ENCODE results near the gene PTCD2. TPM values are rescaled to one million over a fixed set of nuclear protein-coding genes. Genes with fewer than 3 reads are reported as not detected.

The PTCD2 gene
- total RNA-seq, 6 experiments from 2014 or later, result 4.3 to 8.5 (median 6.7) TPM

GRCh38 chr5:72377910-72378638, 57.9 kb downstream of the PTCD2 start:
- no peak for TF ChIP-seq CTCF (IDR thresholded peaks at IDR 0.05)
- no peak for TF ChIP-seq POLR2A (IDR thresholded peaks at IDR 0.05)
- Histone ChIP-seq H3K4me3 (no peak overlapping the region), H3K36me3 (no peaks in the 10 kb centered on the region), H3K27me3 (no peaks in the 10 kb centered on the region), H3K27ac (no peak overlapping the region), H3K9me3 (no peaks in the 10 kb centered on the region), H3K4me1 (no peaks in the 10 kb centered on the region)
- intact Hi-C loops (cut with DNase I), result no loop called here
- DNase-seq (no peak), ATAC-seq (no peak)
- 68% methylated on average over 4 of the region's 4 CpGs for WGBS (ENCODE audit: insufficient coverage, low coverage, low lambda C conversion rate, missing lambda C conversion rate)

GRCh38 chr5:72378639-72379289, 58.6 kb downstream of the PTCD2 start:
- TF ChIP-seq POLR2A (IDR thresholded peaks at IDR 0.05) (no peak), CTCF (IDR thresholded peaks at IDR 0.05) (no peak)
- intact Hi-C loops (cut with DNase I), result no loop called here
- Histone ChIP-seq H3K27ac (no peak overlapping the region), H3K4me1 (no peaks in the 10 kb centered on the region), H3K4me3 (no peak overlapping the region), H3K36me3 (no peaks in the 10 kb centered on the region), H3K27me3 (no peaks in the 10 kb centered on the region), H3K9me3 (no peaks in the 10 kb centered on the region)
- no peak for DNase-seq
- peak in 2 of 4 donors; percentile 41 to 65 for ATAC-seq
- WGBS (ENCODE audit: insufficient coverage, low coverage, low lambda C conversion rate, missing lambda C conversion rate), result 59% methylated on average over 4 of the region's 4 CpGs

- no peaks in the 10 kb centered on the region for H3K9me3 ChIP-seq
- WGBS (ENCODE audit: insufficient coverage, low coverage, low lambda C conversion rate, missing lambda C conversion rate), result 75% methylated on average over 7 of the region's 10 CpGs
- no peaks in the 10 kb centered on the region for H3K27me3 ChIP-seq
- ATAC-seq (no peak), DNase-seq (no peak)
- H3K36me3 ChIP-seq, result no peaks in the 10 kb centered on the region
- TF ChIP-seq POLR2A (IDR thresholded peaks at IDR 0.05) (no peak), CTCF (IDR thresholded peaks at IDR 0.05) (no peak)
- no peak overlapping the region for H3K4me3 ChIP-seq
- H3K4me1 ChIP-seq, result no peaks in the 10 kb centered on the region
- H3K27ac ChIP-seq, result no peak overlapping the region
- intact Hi-C loops (cut with DNase I), result no loop called here
Observed at GRCh38 chr5:72379936-72380335, 59.8 kb downstream of the PTCD2 start.

DNA sequence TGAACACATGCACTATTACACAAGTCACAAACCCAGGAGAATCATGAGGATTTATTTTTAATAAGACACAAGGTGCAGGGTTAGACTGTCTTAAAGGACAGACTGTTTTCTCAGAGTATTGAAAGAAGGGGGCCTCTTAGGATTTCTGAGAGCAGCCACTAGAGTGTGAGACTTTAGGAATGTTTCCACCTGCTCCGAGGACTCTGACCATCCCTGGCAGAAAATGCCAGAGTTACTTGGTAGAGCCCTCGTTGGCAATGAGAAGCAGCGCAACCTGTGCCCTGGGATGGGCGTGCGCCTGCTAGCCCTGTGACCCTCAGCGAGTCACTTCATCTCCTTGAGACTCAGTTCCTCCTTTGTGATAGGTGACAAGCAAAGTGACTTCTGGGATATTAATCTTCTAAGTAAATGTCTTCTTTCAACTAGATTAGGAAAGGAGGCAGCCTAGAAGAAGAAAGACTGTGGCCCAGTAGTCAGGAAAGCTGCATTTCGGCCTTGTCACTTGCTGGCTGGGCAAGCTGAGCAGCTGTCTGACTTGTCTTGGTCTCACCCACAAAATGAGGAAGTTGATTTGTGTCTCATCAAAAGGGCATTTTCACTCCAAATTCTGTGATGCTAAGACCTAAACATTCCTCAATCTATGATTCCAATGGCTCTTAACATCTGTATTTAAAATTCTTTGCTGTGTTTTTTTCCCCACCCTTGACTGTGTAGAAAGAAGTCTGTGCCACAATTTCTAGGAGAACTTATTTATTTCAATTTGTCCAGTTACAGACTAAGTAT, 60.5 kb downstream of the PTCD2 start:
- ATAC-seq (no peak), DNase-seq (no peak)
- H3K4me1 ChIP-seq, result no peaks in the 10 kb centered on the region
- TF ChIP-seq POLR2A (IDR thresholded peaks at IDR 0.05) (no peak), CTCF (IDR thresholded peaks at IDR 0.05) (no peak)
- no peak overlapping the region for H3K27ac ChIP-seq
- WGBS (ENCODE audit: insufficient coverage, low coverage, low lambda C conversion rate, missing lambda C conversion rate), result 72% methylated on average over 7 of the region's 7 CpGs
- intact Hi-C loops (cut with DNase I), result no loop called here
- H3K4me3 ChIP-seq, result no peak overlapping the region
- no peaks in the 10 kb centered on the region for H3K27me3 ChIP-seq
- no peaks in the 10 kb centered on the region for H3K9me3 ChIP-seq
- no peaks in the 10 kb centered on the region for H3K36me3 ChIP-seq

Measured in right lobe of liver (tissue), 6 donors.